Measurements from ENCODE around the gene RPP14. TPM values are rescaled to one million over a fixed set of nuclear protein-coding genes. Genes with fewer than 3 reads are reported as not detected.
"Not testable (repeated sequence)": the region's sequence is repeated elsewhere in the genome, so short reads cannot be mapped to it uniquely, and the experiment has no call there.

The RPP14 gene
- total RNA-seq, result 10 to 100 TPM; 17.0 to 34.0 TPM

DNA sequence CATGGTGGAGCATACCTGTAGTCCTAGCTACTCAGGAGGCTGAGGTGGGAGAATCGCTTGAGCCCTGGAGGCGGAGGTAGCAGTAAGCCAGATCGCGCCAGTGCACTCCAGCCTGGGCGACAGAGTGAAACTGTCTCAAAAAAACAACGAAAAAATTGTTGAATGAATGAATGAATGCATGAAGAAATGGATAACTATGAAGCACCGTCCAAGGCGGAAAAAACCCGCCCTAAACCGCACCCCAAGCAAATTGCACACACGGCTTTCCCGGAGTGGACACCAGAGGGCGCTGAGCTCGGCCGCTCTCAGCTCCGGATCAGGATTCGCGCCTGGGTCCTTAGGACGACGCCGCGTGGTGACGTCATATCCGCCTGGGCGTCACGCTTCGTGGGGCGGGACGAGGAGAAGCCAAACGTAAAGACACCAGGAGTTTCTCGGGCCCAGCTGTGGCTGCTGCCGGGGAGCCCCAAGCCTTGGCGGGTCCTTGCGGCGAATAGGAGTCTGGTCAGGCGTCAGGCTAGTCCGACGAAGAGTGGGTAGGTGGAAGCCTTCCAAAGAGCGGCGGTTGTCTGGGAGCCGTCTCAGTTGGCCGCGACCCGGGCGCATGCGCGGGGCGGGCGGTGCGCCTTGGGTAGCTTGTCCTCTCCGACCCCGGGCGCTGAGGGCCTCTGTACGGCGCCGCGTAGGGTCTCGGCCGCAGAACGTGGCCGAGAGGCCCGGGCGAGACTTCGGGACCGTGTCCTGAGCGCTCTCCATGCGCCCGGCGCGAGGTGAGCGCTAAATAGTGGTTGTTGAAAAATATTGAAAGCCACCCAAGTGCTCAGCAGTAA is at the start of gene RPP14, which contains the start of gene HTD2:
Gene RPP14, plus strand, starts transcription at position 364 of the 830 bp plus-strand sequence. CDS start 4,085 bp downstream, outside the sequence.
Gene HTD2, plus strand, starts transcription at position 639 of the 830 bp plus-strand sequence. CDS start 11,094 bp downstream, outside the sequence.
- no peaks in the 10 kb centered on the region for H3K9me3 Mint-ChIP-seq
- H3K4me1 Mint-ChIP-seq (ENCODE audit: low read depth in 2 of 2), result peaks cover 24 to 29% of the 10 kb centered on the region in 2 donors
- peak; percentile 94 to 97 for ATAC-seq
- DNase-seq (ENCODE audit: low spot score), result peak; percentile 98
- peaks cover 10% of the 10 kb centered on the region for H3K36me3 Mint-ChIP-seq
- H3K4me3 Mint-ChIP-seq, result peak within 1 kb of the TSS; percentile 99
- peak within 1 kb of the TSS; percentile 97 to 99 for H3K27ac Mint-ChIP-seq
- peaks cover 9 to 11% of the 10 kb centered on the region in 2 donors for H3K27me3 Mint-ChIP-seq

DNA sequence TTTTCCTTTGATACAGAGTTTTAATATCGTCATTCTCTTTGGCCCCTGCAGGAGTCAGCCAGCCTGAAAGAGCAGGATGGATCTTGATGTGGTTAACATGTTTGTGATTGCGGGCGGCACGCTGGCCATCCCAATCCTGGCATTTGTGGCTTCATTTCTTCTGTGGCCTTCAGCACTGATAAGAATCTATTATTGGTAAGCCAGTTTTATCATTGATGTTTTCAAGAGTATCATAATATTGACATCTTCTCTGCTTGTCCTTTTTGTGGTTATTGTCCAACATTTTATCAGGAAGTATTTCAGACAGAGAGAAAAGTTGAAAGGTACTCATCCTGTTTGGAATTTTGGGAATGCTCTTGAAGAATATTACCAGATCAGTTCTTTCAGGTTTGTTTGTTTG is 49.5 kb upstream of the RPP14 start:
- H3K4me1 Mint-ChIP-seq (ENCODE audit: low read depth in 2 of 2), result peaks cover 12 to 35% of the 10 kb centered on the region in 2 donors
- H3K9me3 Mint-ChIP-seq, result no peaks in the 10 kb centered on the region
- H3K36me3 Mint-ChIP-seq, result peaks cover 6% of the 10 kb centered on the region
- H3K4me3 Mint-ChIP-seq, result no peak overlapping the region
- no peaks in the 10 kb centered on the region for H3K27me3 Mint-ChIP-seq
- no peak for ATAC-seq
- H3K27ac Mint-ChIP-seq, result no peak overlapping the region
- no peak for DNase-seq (ENCODE audit: low spot score)

DNA sequence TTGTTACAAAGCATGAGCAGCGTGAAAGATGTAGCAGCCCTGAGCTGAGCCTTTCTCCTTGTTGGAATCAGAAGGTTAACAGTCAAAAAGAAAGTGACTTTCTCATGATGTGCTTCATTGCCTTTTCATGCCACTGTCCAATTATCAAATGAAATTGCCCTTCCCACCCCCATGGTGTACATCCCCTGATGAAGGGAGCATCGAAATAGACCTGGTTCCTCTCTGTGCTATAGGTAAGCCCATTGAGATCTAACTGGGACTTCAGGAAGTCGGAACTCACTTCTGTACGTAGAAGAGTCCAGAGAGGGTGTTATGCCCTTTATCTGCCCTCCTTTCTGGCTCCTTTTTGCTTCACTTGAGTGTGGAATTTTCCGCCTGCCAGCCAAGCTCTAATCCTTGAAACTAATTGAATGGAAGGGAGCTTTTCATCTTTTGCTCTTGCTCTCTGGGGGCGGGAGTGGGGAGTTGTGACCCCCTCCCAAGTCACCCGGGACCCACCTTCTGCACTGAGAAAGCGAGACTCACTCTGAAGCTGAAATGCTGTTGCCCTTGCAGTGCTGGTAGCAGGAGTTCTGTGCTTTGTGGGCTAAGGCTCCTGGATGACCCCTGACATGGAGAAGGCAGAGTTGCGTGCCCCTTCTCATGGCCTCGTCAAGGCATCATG is 47.5 kb upstream of the RPP14 start:
- no peaks in the 10 kb centered on the region for H3K9me3 Mint-ChIP-seq
- no peak overlapping the region for H3K4me3 Mint-ChIP-seq
- H3K27me3 Mint-ChIP-seq, result no peaks in the 10 kb centered on the region
- ATAC-seq (no peak), DNase-seq (ENCODE audit: low spot score) (no peak)
- H3K4me1 Mint-ChIP-seq (ENCODE audit: low read depth in 2 of 2), result peaks cover 3 to 22% of the 10 kb centered on the region in 2 donors
- H3K27ac Mint-ChIP-seq, result no peak overlapping the region
- peaks cover 6% of the 10 kb centered on the region for H3K36me3 Mint-ChIP-seq

DNA sequence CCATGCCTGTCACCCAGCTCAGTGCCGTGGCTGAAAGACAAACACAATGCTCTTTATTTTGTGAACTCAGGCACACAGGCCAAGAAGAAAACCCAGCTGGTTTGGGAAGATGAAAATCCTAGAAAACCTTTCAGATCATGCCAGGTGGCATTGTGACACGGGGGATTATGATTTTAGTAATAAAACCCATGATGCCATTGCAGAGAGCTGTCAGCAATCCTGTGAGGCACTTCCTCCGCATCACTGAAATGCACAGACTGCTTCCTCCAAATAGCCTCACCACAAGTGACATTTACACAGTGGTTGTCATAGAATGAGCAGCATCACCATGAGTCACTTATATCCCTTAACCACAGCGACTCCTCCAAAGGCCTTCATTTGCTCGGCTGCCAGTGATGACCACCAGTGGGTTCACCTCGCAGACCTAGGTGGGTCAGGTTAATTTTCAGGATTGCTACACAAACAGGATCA is 45.7 kb upstream of the RPP14 start:
- H3K27ac Mint-ChIP-seq, result no peak overlapping the region
- ATAC-seq (peak; percentile 69 to 88), DNase-seq (ENCODE audit: low spot score) (no peak)
- H3K4me3 Mint-ChIP-seq, result no peak overlapping the region
- no peaks in the 10 kb centered on the region for H3K27me3 Mint-ChIP-seq
- peaks cover 6% of the 10 kb centered on the region for H3K36me3 Mint-ChIP-seq
- peaks cover 3 to 10% of the 10 kb centered on the region in 2 donors for H3K4me1 Mint-ChIP-seq (ENCODE audit: low read depth in 2 of 2)
- H3K9me3 Mint-ChIP-seq, result no peaks in the 10 kb centered on the region

DNA sequence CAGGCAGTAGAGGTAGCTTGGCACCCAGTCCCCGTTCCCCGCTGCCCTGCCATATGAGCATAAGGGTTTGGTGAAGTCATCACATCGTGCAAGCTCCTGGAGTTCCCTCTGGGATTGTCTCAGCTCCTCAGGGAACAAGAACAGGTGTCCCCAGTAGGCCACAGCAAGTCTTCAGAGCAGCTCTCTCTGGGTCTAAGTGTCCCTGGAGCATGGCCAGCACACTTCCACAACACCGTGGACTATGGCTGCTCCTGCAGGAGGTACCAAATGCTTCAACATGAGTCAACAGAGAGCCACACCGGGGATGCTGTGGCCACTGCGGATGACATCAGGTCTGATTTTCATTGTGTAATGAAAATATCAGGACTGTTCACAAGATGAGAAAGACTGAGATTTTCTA is 45.3 kb upstream of the RPP14 start:
- Mint-ChIP-seq H3K4me3 (no peak overlapping the region), H3K27ac (peak overlapping the region in 1 of 2 donors; percentile 40), H3K27me3 (no peaks in the 10 kb centered on the region), H3K4me1 (ENCODE audit: low read depth in 2 of 2) (peaks cover 3 to 9% of the 10 kb centered on the region in 2 donors), H3K9me3 (no peaks in the 10 kb centered on the region), H3K36me3 (peaks cover 6% of the 10 kb centered on the region)
- DNase-seq (ENCODE audit: low spot score) (no peak), ATAC-seq (peak; percentile 11 to 43)

DNA sequence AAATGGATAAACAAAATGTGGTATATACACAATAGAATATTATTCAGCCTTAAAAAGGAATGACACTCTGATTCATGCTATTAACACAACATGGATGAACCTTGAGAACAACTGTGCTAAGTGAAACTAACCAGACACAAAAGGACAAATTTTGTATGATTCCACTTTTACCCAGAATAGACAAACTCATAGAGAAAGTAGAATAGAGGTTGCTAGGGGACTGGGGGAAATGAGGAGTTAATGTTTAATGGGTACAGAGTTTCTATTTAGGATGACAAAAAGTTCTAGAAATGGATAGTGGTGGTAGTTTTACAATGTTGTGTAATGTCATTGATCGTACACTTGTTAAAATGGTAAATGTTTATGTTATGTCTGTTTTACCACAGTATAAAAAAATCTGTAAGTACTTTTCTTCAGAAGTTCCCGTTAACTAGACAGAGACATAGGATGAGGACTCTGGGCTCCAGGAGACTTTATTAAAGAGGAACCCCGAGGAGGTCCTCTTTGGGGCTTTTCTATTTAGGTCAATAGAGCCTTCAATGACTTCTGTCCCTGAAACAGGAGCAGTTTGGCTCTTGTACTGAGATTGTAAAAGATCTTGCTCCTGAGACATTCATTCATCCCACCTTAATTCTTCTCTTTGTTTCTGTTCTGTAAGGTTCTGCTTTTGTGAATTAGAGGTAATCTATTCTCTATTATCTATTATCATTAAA is 43.9 kb upstream of the RPP14 start:
- no peaks in the 10 kb centered on the region for H3K27me3 Mint-ChIP-seq

DNA sequence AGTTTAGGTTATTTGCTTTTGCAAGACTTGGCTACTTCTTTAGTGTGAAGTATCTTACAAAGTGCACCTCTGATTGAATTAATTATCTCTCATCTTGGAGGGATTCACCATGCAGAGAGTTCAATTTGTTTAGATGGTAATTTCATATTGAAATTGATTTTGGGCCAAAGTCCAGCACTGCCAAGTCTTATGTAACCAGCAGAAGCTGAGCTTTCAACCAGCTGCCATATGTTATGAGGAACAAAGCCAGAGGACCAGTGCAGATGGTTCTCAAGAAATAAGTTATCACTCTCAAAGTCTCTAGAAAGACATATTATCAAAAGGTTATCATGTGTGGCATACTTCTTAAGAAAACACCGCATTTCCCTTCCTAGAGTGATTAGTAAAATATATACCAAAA is 39.5 kb upstream of the RPP14 start:
- Mint-ChIP-seq H3K4me3 (no peak overlapping the region), H3K4me1 (ENCODE audit: low read depth in 2 of 2) (no peaks in the 10 kb centered on the region), H3K27me3 (no peaks in the 10 kb centered on the region), H3K27ac (no peak overlapping the region), H3K36me3 (no peaks in the 10 kb centered on the region), H3K9me3 (no peaks in the 10 kb centered on the region)
- ATAC-seq (no peak), DNase-seq (ENCODE audit: low spot score) (no peak)

More for the DNA sequence above, 43.9 kb upstream of the RPP14 start:
- Mint-ChIP-seq H3K9me3 (no peaks in the 10 kb centered on the region), H3K36me3 (peaks cover 4% of the 10 kb centered on the region), H3K4me3 (no peak overlapping the region), H3K4me1 (ENCODE audit: low read depth in 2 of 2) (no peaks in the 10 kb centered on the region), H3K27ac (no peak overlapping the region)
- DNase-seq (ENCODE audit: low spot score), result no peak
- ATAC-seq, result no peak

DNA sequence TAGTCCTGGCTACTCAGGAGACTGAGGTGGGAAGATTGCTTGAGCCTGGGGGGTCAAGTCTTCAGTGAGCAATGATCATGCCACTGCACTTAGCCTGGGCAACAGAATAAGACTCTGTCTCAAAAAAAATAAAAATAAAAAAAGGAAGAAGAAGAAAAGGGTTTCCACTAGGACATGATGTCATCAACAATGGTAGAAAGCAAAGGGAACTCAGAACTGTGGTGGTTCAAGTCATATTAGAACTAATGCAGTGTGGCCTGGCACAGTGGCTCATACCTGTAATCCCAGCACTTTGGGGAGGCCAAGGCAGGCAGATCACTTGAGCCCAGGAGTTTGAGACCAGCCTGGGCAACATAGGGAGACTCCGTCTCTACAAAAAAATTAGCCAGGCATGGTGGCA is 38.5 kb upstream of the RPP14 start:
- H3K4me1 Mint-ChIP-seq (ENCODE audit: low read depth in 2 of 2); ATAC-seq; H3K4me3 Mint-ChIP-seq; H3K27me3 Mint-ChIP-seq; DNase-seq (ENCODE audit: low spot score); H3K27ac Mint-ChIP-seq; H3K36me3 Mint-ChIP-seq; H3K9me3 Mint-ChIP-seq: not testable (repeated sequence)

DNA sequence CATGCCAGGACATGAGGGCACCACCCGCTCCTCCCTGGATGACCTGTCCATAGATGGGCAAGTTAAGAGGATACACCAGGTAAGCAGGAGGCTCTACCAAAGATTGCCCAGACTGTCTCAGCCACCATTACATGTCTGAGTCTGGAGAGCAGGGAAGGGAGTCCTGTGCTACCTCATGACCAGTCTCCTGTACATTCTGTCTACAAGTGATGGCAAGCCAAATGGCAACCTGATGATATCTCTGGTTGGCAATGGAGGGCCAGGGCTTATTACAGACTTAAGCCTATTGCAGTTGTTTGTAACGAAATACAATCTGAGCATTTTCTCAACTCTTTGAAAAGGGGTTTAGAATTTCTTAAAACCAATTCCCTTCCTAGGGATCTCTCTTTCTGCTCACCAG is 36.7 kb upstream of the RPP14 start:
- peaks cover 3 to 5% of the 10 kb centered on the region in 2 donors for H3K4me1 Mint-ChIP-seq (ENCODE audit: low read depth in 2 of 2)
- no peak for ATAC-seq
- H3K9me3 Mint-ChIP-seq, result no peaks in the 10 kb centered on the region
- H3K4me3 Mint-ChIP-seq, result no peak overlapping the region
- DNase-seq (ENCODE audit: low spot score), result no peak
- H3K27me3 Mint-ChIP-seq, result no peaks in the 10 kb centered on the region
- H3K27ac Mint-ChIP-seq, result no peak overlapping the region
- H3K36me3 Mint-ChIP-seq, result no peaks in the 10 kb centered on the region

DNA sequence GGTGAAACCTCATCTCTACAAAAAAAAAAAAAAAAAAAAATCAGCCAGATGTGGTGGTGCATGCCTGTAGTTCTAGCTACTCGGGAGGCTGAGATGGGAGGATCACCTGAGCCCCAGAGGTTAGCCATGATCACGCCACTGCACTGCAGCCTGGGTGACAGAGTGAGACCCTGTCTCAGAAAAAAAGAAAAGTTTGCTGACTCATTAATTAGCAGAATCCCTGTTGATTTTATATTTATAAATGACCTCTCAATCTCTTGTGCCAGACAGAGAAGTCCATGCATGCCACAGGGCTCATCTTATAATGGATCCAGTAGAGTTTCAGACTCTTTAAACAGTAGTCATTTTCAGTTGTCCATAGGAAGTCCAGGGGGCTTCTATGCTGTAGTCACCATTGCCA is 35.6 kb upstream of the RPP14 start:
- peaks cover 6% of the 10 kb centered on the region for H3K36me3 Mint-ChIP-seq
- ATAC-seq, result no peak
- no peaks in the 10 kb centered on the region for H3K9me3 Mint-ChIP-seq
- DNase-seq (ENCODE audit: low spot score), result no peak
- H3K27ac Mint-ChIP-seq, result no peak overlapping the region
- no peak overlapping the region for H3K4me3 Mint-ChIP-seq
- H3K4me1 Mint-ChIP-seq (ENCODE audit: low read depth in 2 of 2), result peaks cover 3 to 5% of the 10 kb centered on the region in 2 donors
- H3K27me3 Mint-ChIP-seq, result no peaks in the 10 kb centered on the region

DNA sequence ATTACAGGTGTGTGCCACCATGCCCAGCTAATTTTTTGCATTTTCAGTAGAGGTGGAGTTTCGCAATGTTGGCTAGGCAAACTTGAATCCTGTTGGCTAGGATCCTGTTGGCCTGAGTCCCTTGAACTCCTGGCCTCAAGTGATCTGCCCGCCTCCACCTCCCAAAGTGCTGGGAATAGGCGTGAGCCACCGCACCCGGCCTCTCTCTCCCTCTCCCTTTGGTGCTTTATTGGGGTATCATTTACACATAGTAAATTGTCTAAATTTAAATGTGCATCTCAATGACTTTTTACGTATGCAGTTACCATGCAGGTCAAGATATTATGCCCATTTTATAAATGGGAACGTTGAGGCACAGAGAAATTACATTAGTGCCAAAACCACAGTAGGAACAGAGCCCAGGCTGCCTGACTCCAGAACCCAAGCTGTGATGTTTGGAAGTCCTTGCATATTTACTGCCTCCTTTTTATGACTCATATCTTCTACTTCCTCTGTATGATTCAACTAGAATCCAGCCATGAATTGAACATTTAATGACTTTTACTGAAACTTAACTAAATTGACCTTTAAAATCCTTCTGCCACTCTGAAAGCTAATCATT is 34.0 kb upstream of the RPP14 start:
- DNase-seq (ENCODE audit: low spot score) (no peak), ATAC-seq (no peak)
- H3K9me3 Mint-ChIP-seq, result peaks cover 3% of the 10 kb centered on the region
- H3K27me3 Mint-ChIP-seq, result no peaks in the 10 kb centered on the region
- peaks cover 3 to 5% of the 10 kb centered on the region in 2 donors for H3K4me1 Mint-ChIP-seq (ENCODE audit: low read depth in 2 of 2)
- H3K27ac Mint-ChIP-seq, result no peak overlapping the region
- no peak overlapping the region for H3K4me3 Mint-ChIP-seq
- peaks cover 11% of the 10 kb centered on the region for H3K36me3 Mint-ChIP-seq

DNA sequence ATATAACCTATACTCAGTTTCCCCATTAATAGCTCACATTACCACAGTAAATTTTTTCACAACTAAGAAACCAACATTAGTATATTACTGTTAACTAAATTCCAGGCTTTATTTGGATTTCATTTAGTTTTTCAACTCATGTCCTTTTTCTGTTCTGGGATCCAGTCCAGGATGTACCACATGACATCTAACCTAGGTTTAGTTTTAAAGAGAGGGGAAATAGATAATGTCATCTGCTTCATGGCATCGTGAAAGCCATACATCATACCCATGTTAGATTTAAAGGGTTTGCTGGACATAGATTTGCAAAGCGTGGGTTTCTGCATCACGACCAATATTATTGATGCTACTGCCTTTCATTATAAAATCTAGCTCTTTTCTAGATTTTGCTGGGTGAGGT is 33.2 kb upstream of the RPP14 start:
- H3K4me1 Mint-ChIP-seq (ENCODE audit: low read depth in 2 of 2), result peaks cover 3 to 5% of the 10 kb centered on the region in 2 donors
- H3K4me3 Mint-ChIP-seq, result no peak overlapping the region
- ATAC-seq (no peak), DNase-seq (ENCODE audit: low spot score) (no peak)
- peaks cover 3% of the 10 kb centered on the region for H3K9me3 Mint-ChIP-seq
- H3K36me3 Mint-ChIP-seq, result peaks cover 17% of the 10 kb centered on the region
- no peak overlapping the region for H3K27ac Mint-ChIP-seq
- H3K27me3 Mint-ChIP-seq, result no peaks in the 10 kb centered on the region

DNA sequence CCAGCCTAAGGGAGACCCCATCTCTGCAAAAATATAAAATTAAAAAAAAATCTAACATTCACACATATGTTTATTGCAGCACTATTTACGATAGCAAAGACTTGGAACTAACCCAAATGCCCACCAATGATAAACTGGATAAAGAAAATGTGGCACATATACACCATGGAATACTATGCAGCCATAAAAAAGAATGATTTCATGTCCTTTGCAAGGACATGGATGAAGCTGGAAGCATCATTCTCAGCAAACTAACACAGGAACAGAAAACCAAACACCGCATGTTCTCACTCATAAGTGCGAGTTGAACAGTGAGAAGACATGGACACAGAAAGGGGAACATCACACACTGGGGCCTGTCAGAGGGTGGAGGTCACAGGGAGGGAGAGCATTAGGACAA is 32.7 kb upstream of the RPP14 start:
- not testable (repeated sequence) for H3K4me3 Mint-ChIP-seq; H3K27me3 Mint-ChIP-seq; H3K4me1 Mint-ChIP-seq (ENCODE audit: low read depth in 2 of 2); H3K27ac Mint-ChIP-seq; DNase-seq (ENCODE audit: low spot score); ATAC-seq; H3K9me3 Mint-ChIP-seq
- H3K36me3 Mint-ChIP-seq, result peaks cover 18% of the 10 kb centered on the region

Data from natural killer cell treated with Interleukin-12 subunit alpha and Interleukin-12 subunit beta and Interleukin-15 and Interleukin-18, amount 100 ng/mL, for 72 hours (primary cell).